GM18526 (cell line): ENCODE data around the gene TMEM184A.

Experiments
- POLR2A ChIP-seq: IDR thresholded peaks from 3 replicates; pipeline ENCODE4 v1.6.1; 2011; ENCODE audit not compliant: insufficient read length; ENCODE audit errors: extremely low read depth

Gene TMEM184A

GRCh38 chr7:1514995-1515401 lies 41.0 kb downstream of the TMEM184A start:
- TF ChIP-seq POLR2A: no peak

DNA sequence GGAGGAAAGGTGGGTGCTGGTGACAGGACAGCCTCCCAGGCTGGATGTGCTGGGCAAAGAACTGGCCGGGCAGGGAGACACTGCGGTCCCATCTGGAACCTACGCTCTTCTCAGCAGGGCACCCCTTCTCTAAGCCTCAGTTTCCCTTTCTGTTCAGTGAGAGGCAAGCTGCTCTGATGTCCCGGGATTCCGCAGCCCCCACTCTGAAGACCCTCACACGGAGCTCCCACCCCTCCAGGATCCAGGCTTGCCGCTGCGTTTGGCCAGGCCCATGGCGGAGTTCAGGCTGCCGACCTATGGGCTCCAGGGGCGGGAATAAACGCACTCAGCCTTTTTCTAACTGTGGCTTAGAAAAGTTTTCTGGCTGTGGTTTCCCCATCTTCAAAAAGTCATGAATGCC lies 41.6 kb downstream of the TMEM184A start:
- TF ChIP-seq POLR2A: no peak

GRCh38 chr7:1513657-1514095 lies 42.3 kb downstream of the TMEM184A start:
- TF ChIP-seq POLR2A: no peak

GRCh38 chr7:1512781-1513656 lies 43.0 kb downstream of the TMEM184A start:
- TF ChIP-seq POLR2A: no peak

DNA sequence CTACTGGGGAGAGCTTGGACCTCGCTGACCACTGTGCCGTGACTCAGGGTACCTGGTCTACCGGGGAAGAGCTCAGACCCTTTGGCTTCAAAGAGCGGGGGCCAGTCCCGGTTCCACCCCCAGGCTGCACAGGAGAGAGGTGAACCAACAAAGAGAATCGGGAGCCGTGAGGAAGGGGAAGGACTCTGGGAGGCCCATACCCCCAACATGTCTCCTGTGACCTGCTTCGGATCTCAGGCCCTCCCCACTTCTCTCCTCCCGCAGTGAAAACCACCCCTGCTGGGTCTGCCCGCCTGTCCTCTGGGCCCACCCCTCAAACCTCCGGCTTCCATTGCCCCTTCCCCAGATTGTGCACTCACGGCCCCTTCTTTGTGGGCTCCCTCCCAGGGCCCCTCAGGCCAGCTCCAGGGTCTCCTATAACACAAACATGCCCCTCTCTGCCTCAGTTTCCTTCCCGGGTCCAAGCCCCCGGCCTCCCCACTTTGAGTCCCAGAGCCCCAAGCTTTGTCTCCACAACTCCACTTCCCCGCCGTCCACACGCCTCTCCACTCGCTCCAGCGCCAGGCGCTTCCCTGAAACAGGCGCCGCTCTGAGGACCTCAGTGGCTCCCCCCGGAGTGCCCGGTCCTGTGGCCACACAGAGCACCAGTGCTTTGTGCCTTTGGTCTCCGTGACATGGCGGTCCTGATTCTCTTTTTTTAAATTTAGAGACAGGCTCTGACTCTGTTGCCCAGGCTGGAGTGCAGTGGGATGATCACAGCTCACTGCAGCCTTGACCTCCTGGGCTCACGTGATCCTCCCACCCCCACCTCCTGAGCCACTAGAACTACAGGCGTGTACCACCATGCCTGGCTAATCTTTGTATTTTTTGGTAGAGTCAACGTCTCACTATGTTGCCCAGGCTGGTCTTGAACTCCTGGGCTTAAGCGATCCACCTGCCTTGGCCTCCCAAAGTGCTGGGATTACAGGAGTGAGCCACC lies 44.3 kb downstream of the TMEM184A start:
- TF ChIP-seq POLR2A: no peak

DNA sequence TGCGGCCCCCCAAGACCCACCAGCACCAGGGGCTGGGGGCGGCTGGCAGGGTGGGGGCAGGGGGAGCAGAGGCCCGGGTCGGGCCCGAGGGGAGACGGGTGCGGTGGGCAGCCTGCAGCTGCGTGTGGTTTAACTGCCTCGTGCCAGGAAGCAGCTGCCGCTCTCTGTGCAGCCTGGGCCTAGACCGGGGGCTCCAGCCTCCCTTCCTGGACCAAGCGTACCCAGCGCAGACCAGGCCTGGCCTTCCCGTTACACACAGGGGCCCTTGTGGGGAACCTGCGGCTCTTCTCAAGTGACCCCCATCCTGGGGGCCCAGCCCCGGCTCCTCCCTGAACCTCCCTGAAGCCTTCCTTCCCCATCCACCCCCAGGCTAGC lies 45.2 kb downstream of the TMEM184A start:
- no peak for TF ChIP-seq POLR2A

DNA sequence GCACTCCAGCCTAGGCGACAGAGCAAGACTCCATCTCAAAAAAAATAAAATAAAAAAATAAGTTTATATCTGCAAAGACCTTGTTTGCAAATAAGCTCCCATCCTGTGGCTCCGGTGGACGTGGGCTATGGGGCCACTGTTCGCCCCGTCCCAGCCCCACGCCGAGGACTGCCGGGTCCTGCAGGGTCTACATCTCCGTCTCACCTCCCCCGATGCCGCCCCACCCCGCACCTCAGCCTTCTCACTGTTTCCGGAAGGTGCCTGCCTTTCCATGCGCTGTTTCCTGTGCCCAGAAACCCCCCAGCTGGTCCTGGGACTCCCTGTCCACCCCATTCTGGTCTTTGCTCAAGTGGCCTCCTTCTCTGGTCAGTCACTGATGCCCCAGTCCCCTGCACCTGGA lies 46.8 kb downstream of the TMEM184A start:
- no peak for TF ChIP-seq POLR2A

DNA sequence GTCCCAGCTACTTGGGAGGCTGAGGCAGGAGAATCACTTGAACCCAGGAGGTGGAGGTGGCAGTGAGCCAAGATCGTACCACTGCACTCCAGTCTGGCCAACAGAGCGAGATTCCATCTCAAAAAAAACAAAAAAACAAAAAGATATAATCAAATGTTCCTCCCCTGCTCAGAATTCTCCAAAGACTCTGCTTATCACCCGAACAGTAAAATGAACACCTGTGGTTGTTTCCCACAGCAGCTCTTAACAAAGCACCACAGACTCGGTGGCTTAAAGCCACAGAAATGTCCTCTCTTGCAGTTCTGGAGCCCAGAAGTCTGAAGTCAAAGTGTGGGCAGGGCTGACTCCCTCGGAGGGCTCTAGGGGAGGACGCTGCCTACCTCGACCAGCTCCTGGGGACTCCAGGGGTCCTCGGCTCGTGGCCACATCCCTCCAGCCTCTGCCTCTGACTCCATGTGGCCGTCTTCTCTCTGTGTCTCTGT lies 47.7 kb downstream of the TMEM184A start:
- TF ChIP-seq POLR2A: no peak

DNA sequence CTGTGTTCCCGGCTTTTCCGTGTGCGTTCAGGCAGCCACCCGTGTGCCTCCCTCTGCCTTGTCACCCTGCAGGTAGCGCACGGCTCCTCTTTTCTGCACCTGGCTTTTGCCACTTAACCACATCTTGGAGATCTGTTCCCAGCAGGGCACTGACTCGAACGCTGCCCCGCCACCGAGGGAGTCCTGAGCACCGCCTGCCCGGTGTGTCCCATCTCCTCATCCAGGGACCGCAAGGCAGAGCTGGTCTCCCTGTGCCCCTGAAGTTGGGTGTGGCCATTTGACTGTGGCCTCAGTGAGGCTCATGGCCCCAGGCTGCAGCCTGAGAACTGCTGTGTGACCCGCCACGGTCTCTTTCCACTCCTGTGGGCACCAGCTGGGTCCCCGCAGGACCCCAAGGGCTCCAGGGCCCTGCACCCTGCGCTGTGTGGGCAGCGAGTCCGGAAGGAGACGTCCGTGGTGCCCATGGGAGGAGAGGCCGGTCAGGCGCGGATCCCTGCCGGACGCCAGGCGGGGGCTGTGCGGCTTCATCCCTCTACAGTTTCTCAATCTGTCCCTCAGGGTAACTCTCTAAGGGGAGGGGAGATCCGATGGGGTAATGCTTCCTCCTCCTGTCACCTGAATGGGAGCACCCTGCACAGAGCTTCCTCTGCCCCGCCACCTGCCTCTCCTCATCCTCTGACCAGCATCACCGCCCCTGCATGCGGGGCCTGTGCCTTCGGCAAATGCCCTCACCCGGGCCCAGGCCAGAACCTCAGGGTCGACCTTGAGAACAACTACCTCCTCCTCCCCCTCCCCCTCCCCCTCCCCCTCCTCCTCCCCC lies 50.1 kb downstream of the TMEM184A start:
- TF ChIP-seq POLR2A: no peak

DNA sequence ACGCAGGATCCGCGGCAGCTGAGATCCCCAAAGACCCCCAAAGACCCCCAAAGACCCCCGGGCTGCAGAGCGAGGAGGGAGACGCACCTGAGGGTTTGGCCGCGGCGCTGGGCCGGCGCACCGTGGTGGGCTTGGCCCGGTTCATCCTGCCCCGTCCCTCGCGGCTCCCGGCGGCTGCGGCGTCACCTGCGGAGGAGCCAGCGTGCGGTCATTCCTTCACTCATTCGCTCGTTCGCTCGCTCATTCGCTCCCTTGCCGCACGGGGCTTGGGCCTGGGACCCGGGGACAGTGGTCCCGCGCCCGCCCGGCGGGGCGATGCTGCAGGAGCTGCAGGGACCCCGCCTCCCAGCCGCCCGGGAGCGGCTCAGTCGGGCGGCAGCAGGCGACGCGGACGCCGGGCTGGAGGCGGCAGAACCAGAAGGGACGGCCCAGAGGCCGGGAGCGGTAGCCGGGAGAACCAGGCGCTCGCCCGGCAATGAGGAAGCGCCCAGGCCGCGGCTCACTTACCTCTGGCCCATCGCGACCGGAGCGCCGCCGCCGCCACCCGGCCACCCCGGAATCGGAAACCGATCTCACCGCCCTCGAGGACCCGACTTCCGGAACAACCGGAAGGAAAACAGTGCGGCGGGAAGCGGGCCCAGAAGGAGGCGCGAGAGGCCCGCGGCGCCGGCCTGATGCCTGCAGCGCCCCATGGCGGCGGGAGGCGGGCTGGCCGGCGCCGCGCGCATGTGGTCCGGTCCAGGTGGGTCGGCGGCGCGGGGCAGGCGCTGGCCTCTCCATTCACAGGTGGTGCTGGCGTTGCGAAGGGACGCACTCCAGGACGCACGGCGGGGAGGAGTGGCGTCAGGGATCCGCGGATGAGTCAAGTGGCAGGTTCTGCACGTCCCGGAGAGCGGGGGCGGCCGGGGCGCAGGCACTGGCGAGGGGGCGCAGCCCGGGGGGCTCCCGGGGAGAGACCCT lies 51.9 kb downstream of the TMEM184A start, which contains the start of gene INTS1:
Gene INTS1 (minus strand): TSS at position 574 of the 960 bp plus-strand sequence. CDS start 429 bp downstream, at position 145.
- peak; percentile 76 for TF ChIP-seq POLR2A

GRCh38 chr7:1503390-1503789 lies 52.6 kb downstream of the TMEM184A start:
- no peak for TF ChIP-seq POLR2A

- TF ChIP-seq POLR2A: no peak
Measured at GRCh38 chr7:1502845-1503244, 53.2 kb downstream of the TMEM184A start.

- TF ChIP-seq POLR2A: no peak
Measured at GRCh38 chr7:1501487-1502270, 54.3 kb downstream of the TMEM184A start.
